Stimulated activated CD4-positive, alpha-beta T cell treated with anti-CD3 and anti-CD28 coated beads, Interleukin-4, amount 100 ng/mL, for 48 hours (primary cell): Measurements from ENCODE around the gene KRAS.
A peak's percentile ranks its signal among the peaks of the same experiment; 100 is the strongest.
"Not testable (repeated sequence)": the region's sequence is repeated elsewhere in the genome, so short reads cannot be mapped to it uniquely, and the experiment has no call there.

Source experiments
- DNase-seq, 2 donors: peaks; one replicate each; pipeline ENCODE4 v3.0.0-alpha.2; 2020; ENCODE audit warnings: low read depth in 2 of 2

Gene KRAS

DNA sequence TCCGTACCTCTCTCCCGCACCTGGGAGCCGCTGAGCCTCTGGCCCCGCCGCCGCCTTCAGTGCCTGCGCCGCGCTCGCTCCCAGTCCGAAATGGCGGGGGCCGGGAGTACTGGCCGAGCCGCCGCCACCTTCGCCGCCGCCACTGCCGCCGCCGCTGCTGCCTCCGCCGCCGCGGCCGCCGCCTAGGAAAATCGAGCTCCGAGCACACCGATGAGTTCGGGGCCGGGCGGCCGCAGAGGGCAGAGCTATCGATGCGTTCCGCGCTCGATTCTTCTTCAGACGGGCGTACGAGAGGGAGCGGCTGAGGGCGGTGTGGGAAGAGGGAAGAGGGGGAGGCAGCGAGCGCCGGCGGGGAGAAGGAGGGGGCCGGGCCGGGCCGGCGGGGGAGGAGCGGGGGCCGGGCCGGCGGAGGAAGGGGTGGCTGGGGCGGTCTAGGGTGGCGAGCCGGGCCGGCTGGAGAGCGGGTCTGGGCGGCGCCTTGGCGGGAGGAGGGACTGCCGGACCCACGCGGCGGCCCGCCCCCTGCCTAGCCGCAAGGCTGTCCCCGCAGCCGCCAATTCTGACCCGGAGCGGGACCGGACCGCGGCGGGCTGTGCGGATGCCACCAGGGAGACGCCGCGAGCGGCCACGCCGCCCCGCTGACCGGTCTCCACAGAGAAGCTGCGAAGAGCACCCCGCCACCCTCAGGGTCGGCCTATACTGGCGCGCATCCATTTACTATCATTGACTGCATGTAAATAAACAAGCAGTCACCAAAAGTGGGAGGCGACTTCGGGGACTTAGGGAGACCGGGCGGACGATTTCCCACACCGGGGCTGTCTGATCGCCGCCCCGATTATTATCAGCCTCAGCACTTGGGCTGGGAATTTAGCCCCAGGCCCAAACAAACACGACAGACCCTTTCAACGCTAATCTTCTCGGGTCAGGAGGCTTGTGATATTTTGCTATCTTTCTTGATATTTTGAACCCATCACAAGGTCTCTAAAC is at the start of gene KRAS:
TSS of gene KRAS (minus strand) at position 186 of the 987 bp plus-strand sequence.
- peak; percentile 84 to 89 for DNase-seq

DNA sequence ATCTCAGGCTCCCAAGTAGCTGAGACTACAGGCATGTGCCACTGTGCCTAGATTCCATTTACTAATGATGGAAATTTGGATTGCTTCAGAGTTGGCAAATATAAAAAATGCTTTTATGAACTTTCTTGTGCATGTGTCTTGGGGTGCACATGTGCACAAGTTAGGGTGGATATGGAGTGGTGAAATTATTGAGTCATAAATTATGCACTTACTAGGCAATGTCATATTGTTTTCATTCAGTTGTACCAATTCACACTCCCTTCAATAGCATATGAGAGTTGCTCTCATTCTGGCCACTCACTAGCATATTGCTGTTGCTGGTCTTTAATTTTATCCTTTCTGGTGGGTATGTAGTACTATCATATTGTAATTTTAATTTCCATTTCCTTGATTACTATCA is 45.7 kb upstream of the KRAS start:
- no peak for DNase-seq

DNA sequence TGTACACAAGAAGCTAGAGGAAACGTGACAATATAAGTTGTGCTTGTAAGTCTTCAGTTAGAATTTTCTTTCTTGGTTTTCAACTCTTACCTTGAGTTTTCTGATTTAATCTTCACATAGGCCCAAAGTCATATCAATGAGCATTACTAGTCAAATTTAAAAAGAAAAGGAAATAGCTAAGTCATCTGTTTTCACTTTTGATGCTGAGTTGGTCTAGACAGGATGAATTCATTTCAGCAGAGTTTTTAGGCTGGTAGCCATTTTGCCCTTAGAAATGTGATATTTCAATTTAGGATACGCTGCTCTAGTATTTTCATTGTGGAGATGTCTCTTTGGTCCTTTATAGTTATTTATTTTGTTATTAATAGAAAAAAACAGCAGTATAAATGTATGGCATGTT is 44.6 kb upstream of the KRAS start:
- no peak for DNase-seq

DNA sequence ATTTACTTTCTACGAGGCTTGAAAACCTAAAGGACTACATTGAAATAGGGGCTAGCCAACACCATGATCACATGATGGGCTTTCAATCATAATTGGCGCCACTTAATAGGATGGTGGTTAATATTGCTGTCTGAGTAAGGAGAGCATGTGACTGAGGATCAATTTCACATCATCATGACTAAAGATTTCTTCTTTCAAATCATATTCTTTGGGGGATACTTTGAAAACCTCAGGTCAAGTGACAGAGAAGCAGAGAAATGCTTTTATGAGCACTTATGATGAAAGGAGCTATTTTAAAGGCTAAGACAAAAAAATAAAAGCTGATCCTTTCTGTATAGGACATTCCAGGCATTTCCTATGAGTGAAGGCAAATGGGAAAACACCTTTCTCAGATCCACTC is 42.9 kb upstream of the KRAS start:
- no peak for DNase-seq

DNA sequence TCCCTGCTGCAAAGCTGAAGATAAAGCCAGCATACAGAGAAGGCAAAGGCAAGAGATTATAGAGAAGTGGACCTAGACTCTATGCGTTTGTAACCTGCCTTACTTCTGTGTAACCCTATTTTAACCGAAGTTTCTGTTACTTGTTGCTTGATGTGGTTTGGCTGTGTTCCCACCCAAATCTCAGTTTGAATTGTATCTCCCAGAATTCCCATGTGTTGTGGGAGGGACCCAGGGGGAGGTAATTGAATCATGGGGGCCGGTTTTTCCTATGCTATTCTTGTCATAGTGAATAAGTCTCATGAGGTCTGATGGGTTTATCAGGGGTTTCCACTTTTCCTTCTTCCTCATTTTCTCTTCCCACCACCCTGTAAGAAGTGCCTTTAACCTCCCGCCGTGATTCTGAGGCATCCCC is 42.1 kb upstream of the KRAS start:
- not testable (repeated sequence) for DNase-seq

DNA sequence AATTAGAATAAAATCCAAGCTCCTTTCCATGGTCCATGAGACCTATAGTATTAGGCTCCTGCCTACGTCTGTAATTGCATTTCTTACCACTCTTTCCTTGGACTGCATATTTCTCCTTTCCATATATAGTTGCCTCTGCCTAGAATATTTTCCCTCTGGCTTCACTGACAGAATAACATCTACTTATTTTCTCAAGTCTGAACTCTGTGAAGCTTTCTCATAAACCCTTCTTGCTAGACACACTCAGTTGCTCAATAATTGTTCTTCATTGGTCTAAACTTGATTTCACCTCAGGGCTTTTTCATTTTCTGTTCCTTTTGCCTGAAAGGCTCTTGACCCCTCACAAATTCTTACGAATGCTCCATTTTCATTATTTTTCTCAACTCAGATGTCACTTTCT is 36.9 kb upstream of the KRAS start:
- DNase-seq: no peak

DNA sequence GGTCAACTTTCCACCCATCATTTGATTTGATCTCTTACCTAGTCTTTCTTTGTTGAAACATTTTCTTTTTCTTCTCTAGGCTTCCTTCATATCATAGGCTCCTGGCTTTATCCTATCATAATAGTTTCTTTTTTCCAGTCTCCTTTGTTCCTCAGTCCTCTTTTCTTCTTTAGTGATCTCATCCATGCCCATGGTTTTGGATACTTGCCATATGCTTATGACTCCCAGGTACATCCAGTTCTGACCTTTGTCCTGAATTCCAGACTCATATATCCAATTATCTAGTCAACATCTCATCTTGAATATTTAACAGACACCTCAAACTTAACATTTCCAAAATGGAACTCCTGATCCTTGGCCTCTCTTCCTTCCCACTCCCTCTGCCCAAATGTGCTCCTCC is 36.1 kb upstream of the KRAS start:
- DNase-seq: no peak

DNA sequence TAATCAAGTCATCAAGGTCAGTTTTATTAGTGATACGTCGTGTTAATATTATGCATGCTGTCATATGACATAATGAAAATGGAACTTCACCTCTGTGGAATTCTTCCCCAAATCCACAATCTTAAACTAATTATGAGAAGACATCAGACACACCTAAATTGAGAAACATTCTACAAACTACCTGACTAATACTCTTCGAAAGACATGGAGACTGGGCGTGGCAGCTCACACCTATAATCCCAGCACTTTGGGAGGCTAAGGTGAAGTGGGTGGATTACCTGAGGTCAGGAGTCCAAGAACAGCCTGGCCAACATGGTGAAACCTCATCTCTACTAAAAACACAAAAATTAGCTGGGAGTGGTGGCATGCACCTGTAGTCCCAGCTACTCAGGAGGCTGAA is 33.3 kb upstream of the KRAS start:
- DNase-seq: no peak

DNA sequence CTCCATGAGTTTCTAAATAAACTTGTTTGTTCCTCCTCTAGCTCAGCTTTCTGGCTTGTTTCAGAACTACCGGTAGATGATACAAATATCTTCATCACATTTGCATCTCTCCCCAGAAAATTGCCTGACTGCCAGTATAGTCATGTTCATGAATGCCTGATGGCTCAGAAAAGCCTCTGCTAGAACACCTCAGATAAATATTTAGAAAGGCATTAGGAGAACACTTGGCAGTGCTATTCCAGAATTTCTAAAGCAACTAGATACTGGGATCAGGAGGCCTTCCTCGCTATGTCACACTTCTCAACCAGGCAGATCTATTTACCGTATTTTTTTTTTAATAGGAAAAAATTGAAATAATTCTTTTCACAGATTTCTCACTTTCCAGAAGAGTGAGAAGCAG is 32.3 kb upstream of the KRAS start:
- DNase-seq: no peak

DNA sequence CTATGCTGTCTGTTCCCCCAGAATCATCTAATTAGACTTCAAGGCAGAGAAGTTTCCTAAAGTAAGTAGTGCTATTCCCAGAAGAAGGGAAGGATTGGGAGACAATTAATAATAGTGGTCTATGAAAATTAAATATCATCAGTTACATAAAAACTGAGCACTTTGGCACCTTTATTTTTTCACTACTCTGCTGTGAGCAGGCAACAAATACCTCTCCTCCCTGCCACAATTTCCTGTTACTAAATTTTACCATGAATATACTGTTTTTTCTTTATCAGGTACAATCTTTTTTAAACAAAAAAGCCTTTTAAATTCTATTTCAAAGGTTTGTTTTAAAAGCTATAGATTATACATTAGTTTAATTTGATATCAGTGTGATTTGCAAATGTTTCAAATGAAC is 29.4 kb upstream of the KRAS start:
- DNase-seq: no peak

DNA sequence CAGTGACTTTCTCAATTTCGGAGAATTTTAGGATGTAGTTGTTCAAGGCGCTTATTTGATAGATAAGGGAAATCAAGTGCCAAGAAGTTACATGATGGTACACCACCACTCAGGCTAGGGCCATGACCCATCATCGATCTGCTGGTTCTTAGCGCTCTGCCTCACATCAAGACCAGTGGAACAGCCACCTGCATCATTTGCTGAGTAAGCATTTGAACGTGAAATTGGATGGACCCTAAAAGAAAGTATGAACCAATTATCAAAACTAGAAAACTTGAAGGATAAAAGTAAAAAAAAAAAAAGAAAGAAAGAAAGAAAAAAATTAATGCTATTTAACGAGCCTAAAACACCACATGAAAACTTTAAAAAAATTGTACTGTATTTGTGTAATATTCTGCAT is 27.5 kb upstream of the KRAS start:
- no peak for DNase-seq

DNA sequence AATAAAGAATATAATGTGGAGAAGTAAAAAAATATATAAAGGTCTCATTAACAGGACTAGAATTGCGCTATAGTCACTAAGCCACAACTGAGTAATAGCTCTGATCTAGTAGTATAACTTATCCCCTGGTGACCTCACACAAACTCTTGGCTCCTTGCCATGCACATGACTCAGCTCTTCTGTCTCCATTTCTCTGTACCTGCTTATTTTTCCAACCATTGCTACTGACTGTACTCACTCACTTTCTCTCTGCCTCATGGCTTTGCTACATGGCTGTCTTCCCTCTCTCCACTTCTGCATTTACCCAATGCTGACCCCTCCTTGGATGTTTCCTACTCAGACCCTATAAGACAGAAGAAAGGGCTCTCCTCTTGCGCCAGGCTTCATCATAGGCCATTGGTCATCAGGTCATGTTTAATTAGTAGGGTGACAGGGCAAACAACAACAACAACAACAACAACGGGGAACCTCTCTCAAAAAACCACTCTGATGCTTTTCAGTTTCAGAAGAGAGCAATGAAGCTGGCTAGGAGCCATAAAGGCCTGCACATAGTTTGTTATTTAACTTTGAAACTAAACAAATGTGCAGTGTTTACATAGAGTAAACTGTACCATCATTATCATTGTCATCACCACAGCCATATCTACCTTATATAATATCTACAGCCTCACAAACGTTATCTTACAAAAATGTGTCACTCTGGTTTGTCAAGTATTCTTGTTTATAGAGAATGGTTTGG is 25.6 kb upstream of the KRAS start:
- peak; percentile 59 to 67 for DNase-seq

DNA sequence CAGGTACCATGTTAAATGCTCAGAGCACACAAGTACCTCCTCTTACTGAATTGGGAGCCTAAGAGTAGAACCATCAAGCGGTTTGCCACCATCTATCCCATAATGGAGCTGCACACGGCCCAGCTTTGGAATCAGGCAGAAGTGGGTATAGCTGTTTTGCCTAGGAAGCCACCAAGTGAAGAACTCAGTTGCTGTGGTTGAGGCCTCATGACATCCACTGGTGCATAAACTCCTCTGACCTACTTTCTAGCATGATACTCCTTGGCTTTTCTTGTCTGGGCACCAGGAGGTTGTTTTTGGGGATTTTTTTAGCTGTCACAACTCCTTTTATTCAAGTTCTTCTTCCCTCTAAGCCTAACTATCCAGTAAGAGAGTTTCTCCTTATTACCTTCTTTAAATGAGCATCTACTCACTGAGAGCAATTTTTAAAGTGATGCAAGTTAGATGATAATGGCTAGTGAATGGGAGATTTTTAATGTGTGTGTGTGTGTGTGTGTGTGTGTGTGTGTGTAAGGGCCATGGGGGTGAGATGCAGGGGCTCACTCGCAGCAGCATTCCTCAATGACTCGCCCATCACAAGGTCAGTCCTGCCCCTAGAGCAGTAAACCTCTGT is 20.9 kb upstream of the KRAS start:
- no peak for DNase-seq

DNA sequence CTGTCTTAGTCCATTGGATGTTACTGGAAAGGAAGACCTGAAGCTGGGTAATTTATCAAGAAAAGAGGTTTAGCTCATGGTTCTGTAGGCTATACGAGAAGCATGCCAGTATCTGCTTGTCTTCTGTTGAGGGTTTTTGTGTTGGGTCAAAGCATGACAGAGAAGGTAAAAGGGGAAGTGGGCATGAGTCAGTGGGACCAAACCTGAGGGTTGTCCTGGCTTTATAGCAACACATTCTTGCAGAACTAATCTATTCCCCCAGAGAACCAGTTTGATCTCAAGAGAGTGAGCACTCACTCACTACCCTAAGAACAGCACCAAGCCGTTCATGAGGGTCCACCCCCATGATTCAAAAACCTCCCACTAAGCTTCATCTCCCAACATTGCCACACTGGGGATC is 19.0 kb upstream of the KRAS start:
- DNase-seq: no peak

DNA sequence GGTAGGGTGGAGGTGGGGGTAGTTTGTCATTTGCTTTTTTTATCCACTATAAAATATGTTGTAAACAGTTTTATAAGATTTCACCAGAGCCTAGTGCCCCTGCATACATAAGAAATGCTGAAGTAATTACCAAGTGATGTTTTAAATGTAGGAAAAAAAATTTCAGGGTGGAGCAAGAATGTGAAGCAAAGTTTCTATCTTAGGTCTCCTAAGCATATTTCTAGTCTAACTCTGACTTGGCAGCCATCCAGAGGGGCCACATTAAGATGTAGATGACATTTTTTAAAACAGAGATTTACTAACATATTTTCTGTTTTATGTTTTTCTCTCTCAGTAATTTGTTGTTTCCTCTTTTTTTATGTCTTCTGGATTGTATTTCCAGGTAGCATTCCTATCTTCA is 15.8 kb upstream of the KRAS start:
- DNase-seq: no peak

DNA sequence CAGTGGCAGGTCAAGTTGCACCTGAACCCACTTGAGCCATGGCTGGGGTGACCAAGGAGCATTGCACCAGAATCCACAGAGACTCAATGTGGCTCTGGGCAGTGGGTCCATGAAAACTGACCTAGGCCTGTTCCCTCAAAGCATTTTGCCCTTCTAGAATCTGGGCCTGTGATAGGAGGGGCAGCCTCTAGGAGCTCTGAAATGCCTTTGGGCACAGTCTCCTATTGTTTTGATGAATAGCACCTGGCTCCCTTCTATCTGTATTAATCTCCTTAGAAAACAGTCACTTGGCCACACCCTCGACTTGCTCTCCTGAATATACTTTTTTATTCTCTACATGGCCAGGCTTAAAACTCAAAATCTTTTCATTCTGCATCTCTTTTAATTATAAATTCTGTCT is 14.1 kb upstream of the KRAS start:
- no peak for DNase-seq

DNA sequence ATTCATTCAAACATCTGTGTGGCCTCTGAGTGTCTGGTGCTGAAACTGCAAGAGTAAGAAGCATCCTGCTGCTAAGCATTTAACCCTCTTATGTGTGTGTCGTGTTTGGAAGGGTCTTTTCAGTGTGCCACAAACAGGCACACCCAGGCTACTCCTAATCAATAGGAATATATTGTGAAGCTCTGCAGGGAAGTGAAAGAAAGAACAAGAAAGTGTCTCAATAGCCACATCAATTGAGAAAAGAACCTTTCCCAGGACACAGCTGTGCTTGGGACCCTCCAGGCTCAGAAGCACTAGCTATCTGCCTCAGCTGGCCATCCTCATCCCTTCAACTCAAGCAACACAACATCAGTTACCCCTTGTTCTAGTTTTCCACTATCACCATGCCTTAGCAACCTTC is 13.4 kb upstream of the KRAS start:
- DNase-seq: no peak

DNA sequence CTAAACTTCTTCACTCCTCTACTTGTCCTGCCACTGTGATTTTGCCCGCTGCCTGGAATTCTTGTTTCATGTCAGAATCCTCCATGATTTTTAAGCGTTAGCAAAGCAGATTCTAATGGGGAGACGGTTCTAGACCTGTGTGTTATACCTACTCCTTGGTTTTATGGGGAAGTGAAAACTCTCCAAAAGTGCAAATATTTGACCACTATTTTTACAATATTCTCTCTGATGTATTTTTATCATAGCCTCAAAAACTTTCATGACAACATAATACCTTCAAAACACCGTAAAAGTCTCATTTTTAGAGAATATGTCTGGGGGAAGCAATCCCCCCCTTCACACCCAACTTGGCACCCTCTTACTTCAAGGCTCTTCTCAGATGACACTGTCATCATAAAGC is 12.9 kb upstream of the KRAS start:
- DNase-seq: no peak

DNA sequence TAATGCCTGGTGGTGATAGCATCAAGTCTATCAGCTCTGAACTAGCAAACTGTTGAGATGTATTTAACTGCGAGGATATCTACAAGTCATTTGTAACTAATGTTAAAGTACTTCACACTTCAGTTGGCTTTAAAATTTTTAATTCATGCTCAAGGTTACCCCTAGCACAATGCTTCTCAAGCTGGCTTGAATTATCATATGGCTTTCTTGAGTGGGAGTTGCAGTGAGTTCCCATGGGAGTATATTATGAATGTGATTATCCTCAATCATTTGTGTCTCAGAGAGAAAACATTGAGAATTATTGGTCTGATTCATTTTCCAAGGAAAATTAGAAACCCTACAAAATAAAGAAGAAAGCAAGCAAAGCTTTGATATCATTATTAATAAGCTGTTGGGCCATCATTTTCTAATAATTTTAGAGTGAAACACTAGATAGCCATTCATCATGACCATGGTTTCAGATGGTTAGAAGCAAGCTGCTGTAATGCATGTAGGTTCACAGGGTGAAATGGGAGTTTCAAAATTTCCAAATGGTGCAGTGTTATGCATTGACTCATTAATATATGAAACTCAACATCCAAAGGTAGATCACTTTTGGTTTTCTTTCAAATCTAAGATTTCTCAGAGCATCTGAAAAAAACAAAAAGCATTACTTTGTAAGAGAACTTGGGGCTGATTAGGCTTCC is 11.8 kb upstream of the KRAS start:
- DNase-seq: no peak

DNA sequence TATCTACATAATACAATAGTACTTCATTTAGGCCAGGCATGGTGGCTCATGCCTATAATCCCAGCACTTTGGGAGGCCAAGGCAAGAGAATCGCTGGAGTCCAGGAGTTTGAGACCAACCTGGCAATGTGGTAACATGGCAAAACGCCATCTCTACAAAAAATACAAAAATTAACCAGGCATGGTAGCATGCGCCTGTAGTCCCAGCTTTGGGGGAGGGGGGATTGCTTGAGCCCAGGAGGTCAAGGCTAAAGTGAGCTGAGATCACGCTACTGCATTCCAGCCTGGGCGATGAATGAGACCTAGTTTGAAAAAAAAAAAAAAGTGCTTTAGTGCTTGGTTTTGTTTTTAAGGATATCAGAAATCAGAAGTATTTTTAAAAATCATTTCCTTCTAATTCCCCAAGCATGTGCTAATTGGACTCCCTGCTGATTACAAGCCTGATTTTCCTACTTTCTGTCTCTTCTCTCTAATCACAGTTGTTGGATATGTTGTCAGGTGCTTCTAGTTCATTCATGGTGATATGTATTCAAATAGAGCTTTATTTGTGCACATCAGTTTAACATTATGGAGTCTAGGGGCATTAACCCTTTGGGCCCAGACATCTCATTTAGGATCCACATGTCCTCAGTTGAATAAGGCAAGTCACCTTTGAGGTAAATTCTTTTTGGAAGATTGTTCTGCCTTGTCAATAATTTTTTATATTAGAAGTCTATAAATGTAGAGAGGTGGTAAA is 7.0 kb upstream of the KRAS start:
- no peak for DNase-seq

DNA sequence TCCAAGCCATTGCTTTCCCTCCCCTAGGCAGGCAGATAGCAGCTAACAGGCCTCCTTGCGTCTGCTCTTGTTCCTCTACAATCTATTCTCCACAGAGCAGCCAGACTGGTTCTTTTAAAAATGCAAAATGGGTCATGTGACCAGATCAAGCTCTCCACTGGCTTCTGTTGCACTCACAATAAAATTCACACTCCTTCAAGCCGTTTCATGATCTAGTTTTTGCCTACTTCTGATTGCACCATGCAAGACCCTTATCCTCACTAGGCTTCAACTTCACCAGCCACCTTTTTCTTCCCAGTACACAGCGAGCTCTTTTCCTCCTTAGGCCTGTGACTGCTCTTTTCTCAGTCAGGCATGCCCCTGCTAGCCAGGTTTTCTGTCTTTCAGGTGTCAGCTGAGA is 6.1 kb upstream of the KRAS start:
- no peak for DNase-seq
